ENCODE data around the gene NFILZ.
"Not testable (repeated sequence)": the region's sequence is repeated elsewhere in the genome, so short reads cannot be mapped to it uniquely, and the experiment has no call there.

NFILZ gene

GRCh38 chr19:8611877-8612806, 18.3 kb upstream of the NFILZ start:
- peak; percentile 96 for DNase-seq

- DNase-seq = no peak
Observed at GRCh38 chr19:8612807-8613171, 17.6 kb upstream of the NFILZ start.

DNA sequence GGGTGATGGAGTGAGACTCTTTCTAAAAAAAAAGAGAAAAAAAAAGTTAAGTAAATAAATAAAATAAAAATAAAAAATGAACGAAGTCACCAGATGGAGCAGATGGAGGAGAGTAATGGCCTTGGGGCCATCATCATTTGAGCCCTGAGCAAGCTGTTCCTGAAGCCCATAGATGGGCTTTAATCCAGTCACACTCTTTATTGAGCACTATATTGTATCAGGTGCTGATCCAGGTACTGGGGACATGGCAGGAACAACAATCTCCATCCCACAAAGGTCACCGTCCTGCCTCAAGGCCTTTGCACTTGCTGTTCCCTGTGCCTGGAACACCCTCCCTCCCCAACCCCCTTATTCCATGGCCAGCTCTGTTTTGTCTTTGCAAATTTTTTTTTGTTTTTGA, 16.0 kb upstream of the NFILZ start:
- no peak for DNase-seq

GRCh38 chr19:8615024-8615423, 15.4 kb upstream of the NFILZ start:
- DNase-seq = peak; percentile 53

DNA sequence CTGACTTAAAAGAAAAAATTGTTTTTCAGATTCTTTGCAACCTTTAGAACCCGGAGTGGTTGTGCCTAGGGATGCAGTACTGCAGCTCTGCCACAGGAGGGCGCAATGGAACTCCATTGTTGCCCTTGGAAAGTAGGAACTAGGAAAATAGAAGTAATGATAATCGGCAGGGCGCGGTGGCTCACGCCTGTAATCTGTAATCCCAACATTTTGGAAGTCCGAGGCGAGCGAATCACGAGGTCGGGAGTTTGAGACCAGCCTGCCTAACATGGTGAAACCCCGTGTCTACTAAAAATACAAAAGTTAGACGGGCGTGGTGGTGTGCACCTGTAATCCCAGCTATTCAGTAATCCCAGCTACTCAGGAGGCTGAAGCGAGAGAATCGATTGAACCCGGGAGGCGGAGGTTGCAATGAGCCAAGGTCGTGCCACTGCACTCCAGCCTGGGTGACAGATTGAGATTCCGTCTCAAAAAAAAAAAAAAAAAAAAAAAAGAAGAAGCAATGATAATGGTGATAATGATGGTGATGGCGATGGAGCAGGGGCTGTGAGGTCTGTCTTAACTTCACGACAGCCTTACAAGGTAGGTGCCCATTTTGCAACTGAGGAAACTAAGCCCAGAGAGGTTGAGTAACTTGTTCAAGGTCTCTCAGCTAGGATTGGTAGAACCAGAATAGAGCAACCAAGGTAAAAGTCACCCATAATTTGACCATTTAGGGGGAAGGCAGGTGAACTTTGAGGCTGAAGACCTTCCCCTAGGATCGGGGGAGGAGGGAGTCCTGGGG, 14.4 kb upstream of the NFILZ start:
- DNase-seq = peak; percentile 70

DNA sequence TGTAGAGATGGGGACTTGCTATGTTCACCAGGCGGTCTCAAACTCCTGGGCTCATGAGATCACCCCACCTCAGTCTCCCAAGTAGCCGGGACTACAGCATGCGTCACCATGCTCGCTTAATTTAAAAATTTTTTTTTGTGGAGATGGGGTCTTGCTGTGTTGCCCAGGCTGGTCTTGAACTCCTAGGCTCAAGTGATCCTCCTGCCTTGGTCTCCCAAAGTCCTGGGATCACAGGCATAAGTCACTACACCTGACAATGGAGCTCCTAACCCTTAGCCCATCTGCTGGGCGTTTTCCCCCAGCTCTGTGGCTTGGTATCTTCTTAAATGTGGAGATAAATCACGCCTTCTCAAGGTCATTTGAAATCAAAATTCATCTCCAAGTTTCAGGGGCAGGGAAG, 13.6 kb upstream of the NFILZ start:
- DNase-seq = no peak

GRCh38 chr19:8617325-8617724, 13.1 kb upstream of the NFILZ start:
- not testable (repeated sequence) for DNase-seq

DNA sequence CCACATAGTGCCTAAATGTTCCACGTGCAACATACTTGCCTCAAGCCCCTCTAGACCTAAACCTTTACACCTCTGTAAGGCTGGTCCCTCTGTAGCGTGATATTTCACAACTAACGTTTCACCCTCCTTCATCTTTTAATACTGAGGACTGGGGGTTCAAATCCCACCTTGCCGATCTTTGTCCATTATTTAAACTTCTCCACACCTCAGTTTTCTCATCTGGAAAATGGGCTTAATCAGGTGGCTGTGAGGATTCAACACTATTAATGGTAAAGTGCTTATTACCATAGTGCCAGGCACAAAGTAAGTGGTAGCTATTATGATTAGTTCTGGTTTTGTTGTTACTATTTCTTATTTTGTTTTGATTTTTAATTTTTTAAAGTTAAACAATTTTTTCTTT, 12.4 kb upstream of the NFILZ start:
- DNase-seq = no peak

GRCh38 chr19:8618751-8619150, 11.7 kb upstream of the NFILZ start:
- DNase-seq = peak; percentile 44

DNA sequence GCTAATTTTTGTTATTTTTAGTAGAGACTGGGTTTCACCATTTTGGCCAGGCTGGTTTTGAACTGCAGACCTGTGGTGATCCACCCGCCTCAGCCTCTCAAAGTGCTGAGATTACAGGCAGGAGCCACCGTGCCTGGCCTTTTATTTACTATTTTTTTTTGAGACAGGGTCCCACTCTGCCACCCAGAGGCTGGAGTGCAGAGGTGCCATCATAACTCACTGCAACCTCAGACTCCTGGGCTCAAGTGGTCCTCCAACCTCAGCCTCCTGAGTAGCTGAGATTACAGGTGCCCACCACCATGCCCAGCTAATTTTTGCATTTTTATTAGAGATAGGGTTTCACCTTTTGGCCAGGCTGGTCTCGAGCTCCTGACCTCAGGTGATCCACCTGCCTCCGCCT, 7.5 kb upstream of the NFILZ start:
- DNase-seq = not testable (repeated sequence)

DNA sequence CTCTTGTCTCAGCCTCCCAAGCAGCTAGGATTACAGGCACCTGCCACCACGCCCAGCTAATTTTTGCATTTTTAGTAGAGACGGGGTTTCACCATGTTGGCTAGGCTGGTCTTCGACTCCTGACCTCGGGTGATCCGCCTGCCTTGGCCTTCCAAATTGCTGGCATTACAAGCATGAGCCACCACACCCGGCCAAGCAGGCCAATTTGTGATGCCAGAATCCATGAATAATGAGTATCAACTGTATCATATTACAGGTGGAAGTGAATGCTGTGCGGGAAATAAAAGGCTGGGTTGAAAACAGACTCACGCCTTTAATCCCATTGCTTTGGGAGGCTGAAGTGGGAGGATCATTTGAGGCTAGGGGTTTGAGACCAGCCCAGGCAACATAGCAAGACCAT, 3.6 kb upstream of the NFILZ start:
- no peak for DNase-seq

DNA sequence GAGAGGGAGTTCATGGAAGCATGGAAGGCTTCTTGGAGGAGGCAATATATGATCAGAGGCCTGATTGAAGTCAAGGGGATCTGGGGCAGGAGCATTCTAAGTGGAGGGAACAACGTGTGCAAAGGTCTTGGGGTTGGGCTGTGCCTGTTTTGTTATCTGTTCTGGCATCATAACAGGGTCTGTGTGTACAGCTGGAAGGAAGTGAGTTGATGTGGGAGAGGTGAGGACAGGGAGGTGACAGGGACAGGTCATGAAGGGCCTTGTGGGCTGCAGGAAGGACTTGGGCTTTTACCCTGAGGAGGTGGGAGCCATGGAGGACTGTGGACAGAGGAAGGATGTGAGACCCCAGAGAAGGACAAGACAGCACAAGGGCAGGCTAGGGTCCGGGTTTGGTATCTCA, 1.2 kb upstream of the NFILZ start:
- no peak for DNase-seq

GRCh38 chr19:8630796-8631424, 477 bp downstream of the NFILZ start:
- no peak for DNase-seq

- DNase-seq = peak; percentile 97
Observed at GRCh38 chr19:8631425-8631819, 989 bp downstream of the NFILZ start.

- peak; percentile 97 for DNase-seq
Observed at GRCh38 chr19:8635422-8635821, 5.0 kb downstream of the NFILZ start.

- peak; percentile 76 for DNase-seq
Observed at GRCh38 chr19:8637070-8637469, 6.6 kb downstream of the NFILZ start.

DNA sequence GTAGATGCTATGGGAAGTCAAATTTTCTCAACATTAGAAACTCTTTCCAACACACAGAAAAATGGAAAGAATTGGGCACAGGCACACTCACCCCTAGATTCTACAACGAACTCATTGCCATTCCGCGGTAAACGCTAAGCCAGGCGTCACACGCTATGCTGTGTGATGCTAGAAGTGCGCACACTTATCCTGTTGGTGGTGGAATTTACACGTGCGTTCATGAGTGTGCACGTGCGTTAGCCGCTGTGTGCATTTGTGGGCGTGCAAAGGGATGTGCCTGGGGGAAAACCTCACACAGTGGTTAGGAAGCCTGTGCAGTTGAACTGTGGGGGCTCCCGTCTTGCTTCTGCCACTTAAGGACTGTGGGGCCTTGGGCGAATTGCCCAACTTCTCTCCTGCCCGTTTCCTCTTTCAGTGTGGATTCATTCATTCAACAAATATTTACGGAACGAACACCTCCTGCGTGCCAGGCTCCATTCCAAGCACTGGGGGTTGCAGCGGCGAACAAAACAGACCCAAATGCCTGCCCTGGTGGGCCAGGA, 7.7 kb downstream of the NFILZ start:
- DNase-seq = peak; percentile 87

- no peak for DNase-seq
Observed at GRCh38 chr19:8639821-8640401, 9.5 kb downstream of the NFILZ start.

GRCh38 chr19:8640402-8641004, 10.1 kb downstream of the NFILZ start:
- no peak for DNase-seq

GRCh38 chr19:8641221-8641907, 10.9 kb downstream of the NFILZ start:
- DNase-seq = no peak

- peak; percentile 77 for DNase-seq
Observed at GRCh38 chr19:8641908-8642547, 11.6 kb downstream of the NFILZ start.

All from fibroblast of skin of back (primary cell).